SK-N-SH treated with all-trans-retinoic acid at 6 μM for 48 hours (cell line): ENCODE measurements around the gene PCSK2.

ENCODE experiments used
- ATAC-seq: fragments of 200-7000 bp; cut with Tn5 transposase; 3 replicates; pipeline ENCODE4 v1.9.1; 2020; ENCODE audit warnings: mild to moderate bottlenecking, moderate library complexity
- BACH2 ChIP-seq: fragments of 250-450 bp; sonication (Bioruptor Pico); IDR thresholded peaks from 2 replicates; pipeline ENCODE4 v1.9.0; 2021; ENCODE audit warnings: mild to moderate bottlenecking, borderline replicate concordance
- CSDC2 ChIP-seq: fragments of 250-450 bp; sonication (Bioruptor Pico); IDR thresholded peaks from 2 replicates; pipeline ENCODE4 v1.5.0; 2020; ENCODE audit warnings: mild to moderate bottlenecking, moderate library complexity
- ESRRG ChIP-seq: fragments of 250-450 bp; sonication (Bioruptor Pico); IDR thresholded peaks from 2 replicates; pipeline ENCODE4 v1.6.1; 2021; ENCODE audit warnings: mild to moderate bottlenecking
- ISL1 ChIP-seq: fragments of 250-450 bp; sonication (Bioruptor Pico); IDR thresholded peaks from 2 replicates; pipeline ENCODE4 v2.1.2; 2022; ENCODE audit warnings: mild to moderate bottlenecking, moderate library complexity
- PATZ1 ChIP-seq: fragments of 250-450 bp; sonication (Bioruptor Pico); IDR thresholded peaks from 2 replicates; pipeline ENCODE4 v1.8.0; 2020; ENCODE audit warnings: mild to moderate bottlenecking, moderate library complexity, borderline replicate concordance
- RARB ChIP-seq: fragments of 250-450 bp; sonication (Bioruptor Pico); IDR thresholded peaks from 2 replicates; pipeline ENCODE4 v1.8.0; 2021; ENCODE audit warnings: mild to moderate bottlenecking, moderate library complexity
- SNAI2 ChIP-seq: fragments of 250-450 bp; sonication (Bioruptor Pico); IDR thresholded peaks from 2 replicates; pipeline ENCODE4 v1.5.0; 2020; ENCODE audit warnings: mild to moderate bottlenecking, moderate library complexity
- TCF4 ChIP-seq: fragments of 250-450 bp; sonication (Bioruptor Pico); IDR thresholded peaks from 2 replicates; pipeline ENCODE4 v1.8.0; 2021; ENCODE audit warnings: mild to moderate bottlenecking, moderate library complexity, borderline replicate concordance
- TSHZ2 ChIP-seq: fragments of 250-450 bp; sonication (Bioruptor Pico); IDR thresholded peaks from 2 replicates; pipeline ENCODE4 v1.5.0; 2020; ENCODE audit warnings: mild to moderate bottlenecking, moderate library complexity
- ZC3H10 ChIP-seq: fragments of 250-450 bp; sonication (Bioruptor Pico); IDR thresholded peaks from 2 replicates; pipeline ENCODE4 v1.5.1; 2021; ENCODE audit warnings: mild to moderate bottlenecking, moderate library complexity
- ZFP3 ChIP-seq: fragments of 250-450 bp; sonication (Bioruptor Pico); IDR thresholded peaks from 2 replicates; pipeline ENCODE4 v1.5.0; 2020; ENCODE audit warnings: mild to moderate bottlenecking, moderate library complexity
- ZFP30 ChIP-seq: fragments of 450-650 bp; formaldehyde crosslinking; IDR thresholded peaks from 2 replicates; pipeline ENCODE4 v1.5.0; 2022; ENCODE audit warnings: mild to moderate bottlenecking, moderate library complexity
- ZNF565 ChIP-seq: fragments of 450-650 bp; formaldehyde crosslinking; conservative IDR thresholded peaks from 2 replicates; pipeline ENCODE4 v1.5.0; 2020; ENCODE audit warnings: low read depth, mild to moderate bottlenecking, moderate library complexity
- ZNF8 ChIP-seq: fragments of 450-650 bp; formaldehyde crosslinking; IDR thresholded peaks from 2 replicates; pipeline ENCODE4 v1.5.0; 2020; ENCODE audit warnings: mild to moderate bottlenecking, moderate library complexity
- TF ChIP-seq, protein P1 (sequence below): fragments of 250-450 bp; sonication (Bioruptor Pico); IDR thresholded peaks from 2 replicates; pipeline ENCODE4 v1.5.1; 2020; ENCODE audit warnings: low read depth, mild to moderate bottlenecking, moderate library complexity
- TF ChIP-seq, protein P2 (sequence below): fragments of 250-450 bp; sonication (Bioruptor Pico); IDR thresholded peaks from 2 replicates; pipeline ENCODE4 v1.8.0; 2021; ENCODE audit warnings: low read depth, mild to moderate bottlenecking, moderate library complexity, borderline replicate concordance
- TF ChIP-seq, protein P3 (sequence below): fragments of 250-450 bp; sonication (Bioruptor Pico); IDR thresholded peaks from 2 replicates; pipeline ENCODE4 v1.5.1; 2021; ENCODE audit warnings: mild to moderate bottlenecking, moderate library complexity

The PCSK2 gene

GRCh38 chr20:17407550-17407949 lies 180.7 kb downstream of the PCSK2 start:
- no peak for TF ChIP-seq TSHZ2
- no peak for TF ChIP-seq PATZ1
- TF ChIP-seq BACH2 (CRISPR knock-in tag) = no peak
- TF ChIP-seq ZFP30 (CRISPR knock-in tag) = no peak
- no peak for ATAC-seq

DNA sequence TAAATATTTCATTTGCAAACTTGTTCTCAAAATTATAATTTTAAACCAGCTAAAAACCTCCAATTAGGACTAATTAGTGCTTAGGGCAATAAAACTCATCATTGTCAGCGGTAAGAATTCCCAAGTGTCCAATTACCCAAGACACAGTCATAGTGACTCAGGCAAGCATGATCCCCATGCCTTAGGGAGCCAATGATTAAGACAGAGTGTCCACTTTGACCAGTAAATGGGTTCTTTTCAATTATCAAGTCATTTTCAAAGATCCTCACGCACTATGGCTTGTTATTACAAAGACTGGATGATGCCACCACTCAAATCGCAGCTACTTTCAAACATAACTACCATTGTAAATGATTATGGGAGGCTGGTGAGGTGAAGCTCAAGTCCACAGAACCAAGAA lies 190.4 kb downstream of the PCSK2 start:
- no peak for TF ChIP-seq SNAI2 (CRISPR knock-in tag)
- TF ChIP-seq ISL1 (CRISPR knock-in tag) = no peak
- TF ChIP-seq, protein P1, sequence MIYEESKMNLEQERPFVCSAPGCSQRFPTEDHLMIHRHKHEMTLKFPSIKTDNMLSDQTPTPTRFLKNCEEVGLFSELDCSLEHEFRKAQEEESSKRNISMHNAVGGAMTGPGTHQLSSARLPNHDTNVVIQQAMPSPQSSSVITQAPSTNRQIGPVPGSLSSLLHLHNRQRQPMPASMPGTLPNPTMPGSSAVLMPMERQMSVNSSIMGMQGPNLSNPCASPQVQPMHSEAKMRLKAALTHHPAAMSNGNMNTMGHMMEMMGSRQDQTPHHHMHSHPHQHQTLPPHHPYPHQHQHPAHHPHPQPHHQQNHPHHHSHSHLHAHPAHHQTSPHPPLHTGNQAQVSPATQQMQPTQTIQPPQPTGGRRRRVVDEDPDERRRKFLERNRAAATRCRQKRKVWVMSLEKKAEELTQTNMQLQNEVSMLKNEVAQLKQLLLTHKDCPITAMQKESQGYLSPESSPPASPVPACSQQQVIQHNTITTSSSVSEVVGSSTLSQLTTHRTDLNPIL (CRISPR knock-in tag) = no peak
- TF ChIP-seq PATZ1 = no peak
- no peak for TF ChIP-seq ZC3H10
- TF ChIP-seq, protein P2, sequence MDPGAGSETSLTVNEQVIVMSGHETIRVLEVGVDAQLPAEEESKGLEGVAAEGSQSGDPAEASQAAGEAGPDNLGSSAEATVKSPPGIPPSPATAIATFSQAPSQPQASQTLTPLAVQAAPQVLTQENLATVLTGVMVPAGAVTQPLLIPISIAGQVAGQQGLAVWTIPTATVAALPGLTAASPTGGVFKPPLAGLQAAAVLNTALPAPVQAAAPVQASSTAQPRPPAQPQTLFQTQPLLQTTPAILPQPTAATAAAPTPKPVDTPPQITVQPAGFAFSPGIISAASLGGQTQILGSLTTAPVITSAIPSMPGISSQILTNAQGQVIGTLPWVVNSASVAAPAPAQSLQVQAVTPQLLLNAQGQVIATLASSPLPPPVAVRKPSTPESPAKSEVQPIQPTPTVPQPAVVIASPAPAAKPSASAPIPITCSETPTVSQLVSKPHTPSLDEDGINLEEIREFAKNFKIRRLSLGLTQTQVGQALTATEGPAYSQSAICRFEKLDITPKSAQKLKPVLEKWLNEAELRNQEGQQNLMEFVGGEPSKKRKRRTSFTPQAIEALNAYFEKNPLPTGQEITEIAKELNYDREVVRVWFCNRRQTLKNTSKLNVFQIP (CRISPR knock-in tag) = no peak
- TF ChIP-seq, protein P3, sequence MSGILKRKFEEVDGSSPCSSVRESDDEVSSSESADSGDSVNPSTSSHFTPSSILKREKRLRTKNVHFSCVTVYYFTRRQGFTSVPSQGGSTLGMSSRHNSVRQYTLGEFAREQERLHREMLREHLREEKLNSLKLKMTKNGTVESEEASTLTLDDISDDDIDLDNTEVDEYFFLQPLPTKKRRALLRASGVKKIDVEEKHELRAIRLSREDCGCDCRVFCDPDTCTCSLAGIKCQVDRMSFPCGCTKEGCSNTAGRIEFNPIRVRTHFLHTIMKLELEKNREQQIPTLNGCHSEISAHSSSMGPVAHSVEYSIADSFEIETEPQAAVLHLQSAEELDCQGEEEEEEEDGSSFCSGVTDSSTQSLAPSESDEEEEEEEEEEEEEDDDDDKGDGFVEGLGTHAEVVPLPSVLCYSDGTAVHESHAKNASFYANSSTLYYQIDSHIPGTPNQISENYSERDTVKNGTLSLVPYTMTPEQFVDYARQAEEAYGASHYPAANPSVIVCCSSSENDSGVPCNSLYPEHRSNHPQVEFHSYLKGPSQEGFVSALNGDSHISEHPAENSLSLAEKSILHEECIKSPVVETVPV (CRISPR knock-in tag) = no peak
- no peak for TF ChIP-seq CSDC2
- TF ChIP-seq ZNF8 (CRISPR knock-in tag) = no peak
- no peak for TF ChIP-seq ZFP3
- no peak for TF ChIP-seq ZFP30 (CRISPR knock-in tag)
- TF ChIP-seq ESRRG (CRISPR knock-in tag) = no peak
- no peak for TF ChIP-seq ZNF565 (CRISPR knock-in tag)
- TF ChIP-seq TSHZ2 = no peak
- no peak for ATAC-seq

DNA sequence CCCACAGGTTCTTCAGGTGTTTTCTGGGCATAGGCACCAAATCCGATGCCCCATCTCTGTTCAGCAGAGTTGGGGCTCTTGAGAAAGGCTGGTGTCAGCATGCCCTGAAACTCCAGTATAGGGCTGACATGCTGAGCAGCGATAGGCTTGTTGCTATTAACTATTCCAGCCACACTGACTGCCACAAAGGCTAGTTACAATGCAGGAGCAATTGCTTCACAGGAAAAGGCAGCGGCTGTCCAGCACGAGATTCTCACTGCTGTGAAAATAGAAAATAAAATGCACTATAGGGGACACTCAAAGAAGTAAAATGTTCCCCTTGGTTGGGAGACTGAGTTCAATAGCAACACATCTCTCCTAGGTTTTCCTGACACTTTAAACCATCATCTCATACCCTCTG lies 191.9 kb downstream of the PCSK2 start:
- ATAC-seq = no peak
- TF ChIP-seq, protein P3 (CRISPR knock-in tag) = no peak
- TF ChIP-seq BACH2 (CRISPR knock-in tag) = no peak
- no peak for TF ChIP-seq ZNF565 (CRISPR knock-in tag)
- TF ChIP-seq ZC3H10 = no peak
- TF ChIP-seq SNAI2 (CRISPR knock-in tag) = no peak
- TF ChIP-seq ZNF8 (CRISPR knock-in tag) = no peak
- no peak for TF ChIP-seq RARB
- TF ChIP-seq ZFP3 = no peak
- no peak for TF ChIP-seq TSHZ2
- no peak for TF ChIP-seq TCF4
- no peak for TF ChIP-seq ISL1 (CRISPR knock-in tag)
- TF ChIP-seq, all 23 proteins: peak for 0
